T-helper 2 cell treated with Interferon-gamma antibody and Interleukin-4, amounts not matched to agents 5 μg/mL and 100 μg/mL, for 36 hours (primary cell): Measurements from ENCODE around the gene RBP7.
"Not testable (repeated sequence)": the region's sequence is repeated elsewhere in the genome, so short reads cannot be mapped to it uniquely, and the experiment has no call there.

Source experiments
- DNase-seq: peaks from one replicate; pipeline ENCODE4 v3.0.0; 2021; ENCODE audit warnings: low spot score
- H3K27ac Mint-ChIP-seq: one replicate; pipeline ENCODE4 v1.8.0; 2021; ENCODE audit warnings: mild to moderate bottlenecking, mixed read lengths
- H3K27me3 Mint-ChIP-seq: one replicate; pipeline ENCODE4 v1.8.0; 2021; ENCODE audit warnings: low read depth, mixed read lengths
- H3K36me3 Mint-ChIP-seq: one replicate; pipeline ENCODE4 v1.8.0; 2021; ENCODE audit warnings: low read depth, mixed read lengths
- H3K4me1 Mint-ChIP-seq: one replicate; pipeline ENCODE4 v1.8.0; 2021; ENCODE audit warnings: low read depth, mixed read lengths
- H3K4me3 Mint-ChIP-seq: one replicate; pipeline ENCODE4 v1.8.0; 2022; ENCODE audit warnings: mild to moderate bottlenecking, moderate library complexity, mixed read lengths
- H3K9me3 Mint-ChIP-seq: one replicate; pipeline ENCODE4 v1.8.0; 2021; ENCODE audit warnings: mixed read lengths

RBP7 gene

GRCh38 chr1:9996624-9997582 is at the start of gene RBP7:
Gene RBP7, plus strand, starts transcription at chr1:9997228. Its CDS starts 31 bp downstream, at chr1:9997259.
- Mint-ChIP-seq H3K4me3 (peak within 1 kb of the TSS; percentile 76), H3K27me3 (peaks cover 33% of the 10 kb centered on the region), H3K9me3 (peaks cover 4% of the 10 kb centered on the region), H3K27ac (no peak within 1 kb of the TSS), H3K36me3 (no peaks in the 10 kb centered on the region), H3K4me1 (peaks cover 10% of the 10 kb centered on the region)
- no peak for DNase-seq

DNA sequence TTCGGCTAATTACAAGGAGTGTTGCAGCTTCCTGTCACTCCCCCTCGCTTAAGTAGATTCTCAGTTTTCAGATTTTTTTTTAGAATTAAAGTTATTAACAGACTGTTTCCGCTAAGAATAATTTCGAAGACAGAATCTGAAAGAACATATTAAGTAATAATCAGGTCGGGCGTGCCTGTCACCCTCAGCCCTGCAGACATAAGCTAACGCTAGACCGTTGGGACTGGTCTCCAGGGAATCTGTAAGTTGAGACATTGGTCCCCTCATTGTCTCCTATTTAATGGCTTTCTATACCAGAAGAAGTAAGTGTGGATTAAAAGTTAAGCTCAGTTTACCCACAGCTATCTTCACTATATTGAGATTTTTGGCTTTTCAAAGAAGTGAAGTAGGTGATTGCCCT is 39.3 kb upstream of the RBP7 start:
- DNase-seq: no peak
- Mint-ChIP-seq H3K4me3 (no peak overlapping the region), H3K27me3 (no peaks in the 10 kb centered on the region), H3K27ac (no peak overlapping the region), H3K36me3 (no peaks in the 10 kb centered on the region), H3K4me1 (no peaks in the 10 kb centered on the region), H3K9me3 (no peaks in the 10 kb centered on the region)

DNA sequence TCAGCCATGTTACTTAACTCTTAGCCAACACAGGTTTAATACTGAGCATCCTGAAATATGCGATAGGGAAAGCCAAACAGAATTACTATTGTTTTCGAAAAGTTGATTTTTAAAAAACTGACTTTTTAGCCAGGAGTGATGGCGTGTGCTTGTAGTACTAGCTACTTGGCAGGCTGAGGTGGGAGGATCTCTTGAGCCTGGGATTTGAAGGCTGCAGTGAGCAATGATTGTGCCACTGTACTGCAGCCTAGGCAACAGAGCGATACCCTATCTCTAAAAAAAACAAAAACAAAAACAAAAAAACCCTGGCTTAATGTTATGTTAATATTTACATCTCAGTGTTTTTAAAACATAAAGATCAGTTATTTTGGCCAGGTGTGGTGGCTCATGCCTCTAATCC is 37.0 kb upstream of the RBP7 start:
- Mint-ChIP-seq H3K9me3 (no peaks in the 10 kb centered on the region), H3K27me3 (no peaks in the 10 kb centered on the region), H3K27ac (no peak overlapping the region), H3K4me3 (no peak overlapping the region), H3K36me3 (no peaks in the 10 kb centered on the region), H3K4me1 (no peaks in the 10 kb centered on the region)
- DNase-seq: no peak

DNA sequence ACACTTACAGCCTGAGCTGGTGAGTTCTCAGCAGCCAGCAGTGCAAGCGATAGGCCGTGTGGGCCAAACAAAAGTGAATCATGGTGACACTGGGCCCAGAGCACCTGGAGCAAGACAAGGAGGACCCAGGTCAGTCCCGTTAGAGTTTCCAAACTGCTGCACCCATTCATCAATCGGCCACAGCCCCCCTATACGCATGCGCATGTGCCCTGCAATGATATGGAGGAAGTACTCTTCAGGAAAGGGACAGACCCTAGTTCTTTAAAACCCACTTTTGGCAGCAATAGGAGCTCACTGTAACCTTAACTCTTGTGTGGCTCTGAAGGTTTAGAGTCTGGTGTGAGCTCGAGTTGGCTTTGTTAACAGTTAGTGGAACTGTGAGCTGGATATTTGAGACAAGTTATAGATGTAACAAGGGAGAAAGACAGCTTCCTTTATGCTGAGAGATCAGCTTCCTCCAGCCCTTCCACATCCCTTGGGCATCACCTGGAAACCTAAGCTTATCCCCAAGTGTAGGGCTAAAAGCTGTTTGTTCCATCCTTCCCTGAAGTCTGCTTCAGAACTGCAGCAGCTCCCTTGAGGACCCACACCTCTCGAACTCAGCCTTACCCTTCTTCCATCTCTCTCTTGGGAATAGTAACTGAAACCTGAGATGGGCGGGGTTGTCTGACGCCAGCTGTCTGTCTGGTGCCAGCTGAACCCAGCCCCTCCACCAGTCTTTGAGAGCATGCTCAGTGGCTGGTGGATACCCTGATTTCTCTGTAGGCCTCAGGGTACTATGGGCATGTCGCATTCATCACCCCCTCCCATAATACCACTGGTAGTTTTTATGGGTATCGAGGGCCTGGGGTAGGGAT is 36.1 kb upstream of the RBP7 start:
- Mint-ChIP-seq H3K9me3 (no peaks in the 10 kb centered on the region), H3K4me3 (no peak overlapping the region), H3K4me1 (no peaks in the 10 kb centered on the region), H3K36me3 (no peaks in the 10 kb centered on the region), H3K27ac (no peak overlapping the region), H3K27me3 (no peaks in the 10 kb centered on the region)
- DNase-seq: no peak

- Mint-ChIP-seq H3K27ac (no peak overlapping the region), H3K36me3 (no peaks in the 10 kb centered on the region), H3K27me3 (no peaks in the 10 kb centered on the region), H3K4me1 (no peaks in the 10 kb centered on the region), H3K9me3 (no peaks in the 10 kb centered on the region), H3K4me3 (no peak overlapping the region)
- no peak for DNase-seq
These were observed 12.8 kb upstream of the RBP7 start for GRCh38 chr1:9984253-9984652.

DNA sequence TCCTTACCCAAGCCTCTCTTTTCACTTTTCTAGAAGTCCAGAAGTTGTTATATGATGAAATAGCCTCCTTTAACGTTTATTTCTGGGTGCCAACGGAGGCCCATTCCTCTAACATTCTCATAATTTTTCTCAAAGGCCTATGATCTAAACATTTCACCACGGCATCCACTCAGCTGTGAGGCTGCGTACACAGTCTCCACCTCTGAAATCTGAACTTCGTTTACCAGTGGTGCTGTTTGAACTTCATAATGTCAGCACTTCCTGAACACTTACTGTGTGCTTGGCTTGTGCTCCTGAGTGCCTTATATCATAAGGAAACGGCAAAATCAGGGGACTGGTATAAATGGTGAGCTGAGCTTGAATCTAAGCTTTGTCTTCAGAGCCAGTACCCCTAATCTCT is 12.0 kb upstream of the RBP7 start:
- H3K27me3 Mint-ChIP-seq: no peaks in the 10 kb centered on the region
- no peaks in the 10 kb centered on the region for H3K36me3 Mint-ChIP-seq
- H3K4me1 Mint-ChIP-seq: no peaks in the 10 kb centered on the region
- no peak overlapping the region for H3K4me3 Mint-ChIP-seq
- H3K9me3 Mint-ChIP-seq: no peaks in the 10 kb centered on the region
- H3K27ac Mint-ChIP-seq: no peak overlapping the region
- no peak for DNase-seq

DNA sequence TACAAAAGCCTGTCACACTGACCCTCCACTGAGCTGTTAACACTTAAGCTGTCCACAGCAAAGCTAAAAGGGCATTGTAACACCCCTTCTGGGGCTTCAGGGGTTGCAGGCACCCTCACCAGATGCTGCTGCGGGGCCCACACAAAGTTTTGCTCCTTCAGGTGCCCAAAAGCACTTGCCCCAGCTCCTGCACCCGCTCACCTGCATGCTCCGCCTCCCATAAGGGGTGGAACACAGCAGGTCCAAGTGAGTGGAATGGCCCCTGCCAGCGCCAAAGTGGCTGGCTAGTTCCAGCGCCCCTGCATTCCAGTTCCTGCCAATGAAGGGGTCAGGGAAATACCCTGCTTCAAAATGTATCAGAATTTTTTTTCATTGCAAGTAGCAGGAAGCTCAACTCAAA is 7.3 kb upstream of the RBP7 start:
- H3K4me3 Mint-ChIP-seq: no peak overlapping the region
- DNase-seq: no peak
- peaks cover 15% of the 10 kb centered on the region for H3K27me3 Mint-ChIP-seq
- no peaks in the 10 kb centered on the region for H3K9me3 Mint-ChIP-seq
- no peaks in the 10 kb centered on the region for H3K4me1 Mint-ChIP-seq
- H3K36me3 Mint-ChIP-seq: no peaks in the 10 kb centered on the region
- H3K27ac Mint-ChIP-seq: no peak overlapping the region

DNA sequence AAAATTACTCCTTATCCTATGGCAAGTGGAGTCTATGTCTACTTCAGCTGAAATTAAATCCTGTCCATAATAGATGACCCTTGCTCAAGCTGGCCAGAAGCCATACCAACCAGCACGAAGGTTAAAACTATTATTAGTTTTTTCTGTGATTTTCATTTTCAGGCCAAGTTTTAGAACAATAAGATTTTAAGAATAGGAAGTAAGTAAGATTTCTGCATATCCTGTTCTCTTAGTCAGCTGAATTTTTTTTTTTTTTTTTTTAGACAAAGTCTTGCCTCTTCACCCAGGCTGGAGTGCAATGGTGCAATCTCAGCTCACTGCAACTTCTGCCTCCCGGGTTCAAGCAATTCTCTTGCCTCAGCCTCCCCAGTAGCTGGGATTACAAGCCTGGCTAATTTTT is 6.1 kb upstream of the RBP7 start:
- Mint-ChIP-seq H3K27ac (no peak overlapping the region), H3K4me1 (no peaks in the 10 kb centered on the region), H3K4me3 (no peak overlapping the region), H3K27me3 (peaks cover 16% of the 10 kb centered on the region), H3K36me3 (no peaks in the 10 kb centered on the region), H3K9me3 (no peaks in the 10 kb centered on the region)
- DNase-seq: no peak

DNA sequence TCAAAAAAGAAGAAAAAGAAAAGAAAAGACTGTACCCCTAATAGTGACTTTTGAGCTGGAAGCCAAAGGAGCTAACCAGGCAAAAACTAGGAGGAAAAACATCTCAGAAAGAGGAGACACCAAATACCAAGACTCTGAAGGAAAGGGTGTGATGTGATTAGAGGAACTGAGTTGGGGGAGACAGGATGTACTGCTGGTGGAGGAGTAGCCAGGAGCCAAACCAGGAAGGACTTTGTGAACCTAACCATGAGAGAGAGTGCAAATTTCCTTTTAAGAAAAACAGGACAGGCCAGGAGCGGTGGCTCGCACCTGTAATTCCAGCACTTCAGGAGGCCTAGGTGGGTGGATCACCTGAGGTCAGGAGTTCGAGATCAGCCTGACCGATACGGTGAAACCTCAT is 4.1 kb upstream of the RBP7 start:
- Mint-ChIP-seq H3K27me3 (peaks cover 25% of the 10 kb centered on the region), H3K4me3 (no peak overlapping the region), H3K27ac (no peak overlapping the region), H3K4me1 (peaks cover 4% of the 10 kb centered on the region), H3K9me3 (no peaks in the 10 kb centered on the region), H3K36me3 (no peaks in the 10 kb centered on the region)
- DNase-seq: no peak

- Mint-ChIP-seq H3K27me3 (peaks cover 32% of the 10 kb centered on the region), H3K36me3 (no peaks in the 10 kb centered on the region), H3K9me3 (peaks cover under 1% of the 10 kb centered on the region), H3K4me3 (no peak overlapping the region), H3K4me1 (peaks cover 7% of the 10 kb centered on the region), H3K27ac (no peak overlapping the region)
- DNase-seq: no peak
These were observed 3.4 kb upstream of the RBP7 start for GRCh38 chr1:9993561-9994075.

- H3K36me3 Mint-ChIP-seq: no peaks in the 10 kb centered on the region
- peaks cover 27% of the 10 kb centered on the region for H3K27me3 Mint-ChIP-seq
- no peak overlapping the region for H3K4me3 Mint-ChIP-seq
- no peak overlapping the region for H3K27ac Mint-ChIP-seq
- peaks cover 10% of the 10 kb centered on the region for H3K4me1 Mint-ChIP-seq
- peaks cover 4% of the 10 kb centered on the region for H3K9me3 Mint-ChIP-seq
- DNase-seq: no peak
These were observed 4.1 kb downstream of the RBP7 start for GRCh38 chr1:10001016-10001665.

GRCh38 chr1:10005248-10005647 is 8.2 kb downstream of the RBP7 start:
- H3K36me3 Mint-ChIP-seq, H3K4me1 Mint-ChIP-seq, DNase-seq, H3K4me3 Mint-ChIP-seq, H3K27ac Mint-ChIP-seq, H3K9me3 Mint-ChIP-seq, H3K27me3 Mint-ChIP-seq: not testable (repeated sequence)

DNA sequence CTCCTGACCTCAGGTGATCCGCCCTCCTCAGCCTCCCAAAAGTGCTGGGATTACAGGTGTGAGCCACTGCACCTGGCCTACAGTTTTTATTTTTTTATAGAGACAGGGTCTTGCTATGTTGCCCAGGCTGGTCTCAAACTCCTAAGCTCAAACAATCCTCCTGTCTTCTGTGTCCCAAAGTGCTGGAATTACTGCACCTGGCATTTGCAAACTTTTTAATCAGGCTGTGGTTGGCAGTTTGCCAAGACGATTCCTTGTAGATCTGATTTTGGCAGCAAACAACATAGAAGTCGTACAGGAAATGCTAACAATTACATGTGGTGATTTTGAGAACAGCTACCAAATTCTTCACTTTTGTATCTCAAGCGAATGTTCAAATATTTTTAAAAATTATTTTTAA is 10.1 kb downstream of the RBP7 start:
- H3K27me3 Mint-ChIP-seq: peaks cover 4% of the 10 kb centered on the region
- H3K9me3 Mint-ChIP-seq: no peaks in the 10 kb centered on the region
- no peak overlapping the region for H3K4me3 Mint-ChIP-seq
- H3K4me1 Mint-ChIP-seq: no peaks in the 10 kb centered on the region
- H3K36me3 Mint-ChIP-seq: no peaks in the 10 kb centered on the region
- no peak overlapping the region for H3K27ac Mint-ChIP-seq
- no peak for DNase-seq

GRCh38 chr1:10014016-10014415 is 17.0 kb downstream of the RBP7 start:
- no peak for DNase-seq
- H3K36me3 Mint-ChIP-seq: no peaks in the 10 kb centered on the region
- H3K4me3 Mint-ChIP-seq: no peak overlapping the region
- H3K27ac Mint-ChIP-seq: no peak overlapping the region
- H3K27me3 Mint-ChIP-seq: peaks cover 2% of the 10 kb centered on the region
- H3K4me1 Mint-ChIP-seq: no peaks in the 10 kb centered on the region
- H3K9me3 Mint-ChIP-seq: no peaks in the 10 kb centered on the region
